CD4-positive, alpha-beta memory T cell (primary cell): ENCODE measurements around the gene TPRN. TPM values are rescaled to one million over a fixed set of nuclear protein-coding genes. Genes with fewer than 3 reads are reported as not detected.

Experiments
- CTCF ChIA-PET: fragments of 350-600 bp; sonication (Branson Sonifier 250); formaldehyde crosslinking; loops from one replicate; lab custom pipeline; 2021; ENCODE audit warnings: inconsistent platforms; ENCODE audit not compliant: partially characterized antibody; lab: Charles Lee
- POLR2A ChIA-PET: fragments of 350-600 bp; sonication (Branson Sonifier 250); formaldehyde crosslinking; loops from one replicate; lab custom pipeline; 2021; ENCODE audit not compliant: partially characterized antibody; lab: Charles Lee
- DNase-seq, 5 donors: peaks; one replicate each; pipeline versions ENCODE4 v3.0.0 to v3.0.0-alpha.2; 2020 to 2022; ENCODE audit warnings: mixed read lengths in 1 of 5
- H3K27ac ChIP-seq: one replicate; pipeline ENCODE4 v1.7.0; 2013; ENCODE audit warnings: low read depth, low read length
- H3K27me3 ChIP-seq: 2 replicates; pipeline ENCODE4 v1.7.0; 2013; ENCODE audit warnings: mild to moderate bottlenecking, low read length, moderate library complexity; ENCODE audit not compliant: insufficient read depth
- H3K36me3 ChIP-seq: 2 replicates; pipeline ENCODE4 v1.7.0; 2013; ENCODE audit warnings: mild to moderate bottlenecking, low read length, moderate library complexity; ENCODE audit not compliant: insufficient read depth
- H3K4me1 ChIP-seq: 2 replicates; pipeline ENCODE4 v1.7.0; 2013; ENCODE audit warnings: mild to moderate bottlenecking, low read length, moderate library complexity; ENCODE audit not compliant: insufficient read depth
- H3K4me3 ChIP-seq, 2 donors: one replicate each; pipeline ENCODE4 v1.7.0; 2013; ENCODE audit warnings: low read length in 2 of 2, mild to moderate bottlenecking in 1 of 2
- H3K9me3 ChIP-seq, 2 donors: one replicate each; pipeline ENCODE4 v1.7.0; 2013; ENCODE audit warnings: low read length in 2 of 2, control low read depth in 1 of 2; ENCODE audit not compliant: control insufficient read depth in 1 of 2
- H3K27ac Mint-ChIP-seq, 7 donors: one replicate each; pipeline ENCODE4 v1.8.0; 2020 to 2021; ENCODE audit warnings: mixed read lengths in 7 of 7, mild to moderate bottlenecking in 6 of 7, inconsistent platforms in 3 of 7, moderate library complexity in 3 of 7
- H3K27me3 Mint-ChIP-seq, 2 donors: one replicate each; pipeline ENCODE4 v1.8.0; 2020 to 2021; ENCODE audit warnings: mixed read lengths in 2 of 2
- H3K36me3 Mint-ChIP-seq, 2 donors: one replicate each; pipeline ENCODE4 v1.8.0; 2020 to 2021; ENCODE audit warnings: mixed read lengths in 2 of 2, inconsistent platforms in 1 of 2, mild to moderate bottlenecking in 1 of 2
- H3K4me1 Mint-ChIP-seq, 4 donors: one replicate each; pipeline ENCODE4 v1.8.0; 2020 to 2021; ENCODE audit warnings: mixed read lengths in 4 of 4, mild to moderate bottlenecking in 1 of 4
- H3K4me3 Mint-ChIP-seq, 8 donors: one replicate each; pipeline ENCODE4 v1.8.0; 2020 to 2021; ENCODE audit warnings: mixed read lengths in 8 of 8, mild to moderate bottlenecking in 7 of 8, moderate library complexity in 6 of 8, inconsistent platforms in 3 of 8
- H3K9me3 Mint-ChIP-seq, 8 donors: one replicate each; pipeline ENCODE4 v1.8.0; 2020 to 2021; ENCODE audit warnings: mixed read lengths in 8 of 8, mild to moderate bottlenecking in 5 of 8, inconsistent platforms in 3 of 8, moderate library complexity in 1 of 8
- intact Hi-C: fragments of 100-400 bp; cut with micrococcal nuclease; formaldehyde crosslinking; loops from one replicate; pipeline ENCODE4 v1.15.1; 2023
- polyA plus RNA-seq, 2 donors: library from polyadenylated mRNA; unstranded; fragments of 300-500 nt; fragmentation: Illumina TruSeq; gene quantifications; one replicate each; pipeline ENCODE4 v1.2.3, GENCODE V29; 2021
- total RNA-seq, 2 experiments: library from RNA; stranded (reverse); gene quantifications; one replicate each; pipeline ENCODE4 v1.2.3, GENCODE V29; 2021

The TPRN gene
- total and polyA plus RNA-seq, 4 experiments from 2014 or later = 0.27 to 8.6 (median 4.5) TPM

- H3K36me3 Mint-ChIP-seq = peaks cover 11 to 30% of the 10 kb centered on the region in 2 donors
- H3K27me3 Mint-ChIP-seq = no peaks in the 10 kb centered on the region
- peaks cover 0 to 2% (median 0%) of the 10 kb centered on the region in 8 donors for H3K9me3 Mint-ChIP-seq
- DNase-seq = no peak
- H3K4me3 Mint-ChIP-seq = no peak overlapping the region
- Histone ChIP-seq H3K36me3 (peaks cover 39% of the 10 kb centered on the region), H3K4me3 (no peak overlapping the region), H3K27me3 (no peaks in the 10 kb centered on the region), H3K27ac (no peak overlapping the region), H3K9me3 (no peaks in the 10 kb centered on the region), H3K4me1 (peaks cover 23% of the 10 kb centered on the region)
- ChIA-PET CTCF (no interaction called here), POLR2A (no interaction called here)
- peaks cover 13 to 38% (median 17%) of the 10 kb centered on the region in 4 donors for H3K4me1 Mint-ChIP-seq
- no peak overlapping the region for H3K27ac Mint-ChIP-seq
- intact Hi-C loops = no loop called here
Measured at GRCh38 chr9:137182836-137183235, 17.7 kb downstream of the TPRN start.

GRCh38 chr9:137181680-137182079, 18.9 kb downstream of the TPRN start:
- peaks cover 39% of the 10 kb centered on the region for H3K36me3 ChIP-seq

GRCh38 chr9:137180491-137180890, 20.1 kb downstream of the TPRN start:
- ChIA-PET POLR2A (interaction anchor here (1.4 kb wide), 2 partner anchors 21 to 53 kb away, joined by 3 read pairs; no protein-coding TSS in a partner anchor), CTCF (no interaction called here)
- no peak overlapping the region for H3K4me3 Mint-ChIP-seq
- Histone ChIP-seq H3K27me3 (no peaks in the 10 kb centered on the region), H3K27ac (no peak overlapping the region), H3K4me3 (no peak overlapping the region), H3K36me3 (peaks cover 34% of the 10 kb centered on the region), H3K9me3 (no peaks in the 10 kb centered on the region), H3K4me1 (peaks cover under 1% of the 10 kb centered on the region)
- peaks cover 0 to 2% (median 0%) of the 10 kb centered on the region in 8 donors for H3K9me3 Mint-ChIP-seq
- intact Hi-C loops = no loop called here
- H3K27ac Mint-ChIP-seq = no peak overlapping the region
- no peaks in the 10 kb centered on the region for H3K27me3 Mint-ChIP-seq
- peaks cover 7 to 22% (median 8%) of the 10 kb centered on the region in 4 donors for H3K4me1 Mint-ChIP-seq
- peaks cover 15 to 33% of the 10 kb centered on the region in 2 donors for H3K36me3 Mint-ChIP-seq
- no peak for DNase-seq

More at GRCh38 chr9:137181680-137182079, 18.9 kb downstream of the TPRN start:
- Mint-ChIP-seq H3K4me1 (peaks cover 3 to 26% (median 9%) of the 10 kb centered on the region in 4 donors), H3K36me3 (peaks cover 15 to 31% of the 10 kb centered on the region in 2 donors), H3K27ac (no peak overlapping the region), H3K27me3 (no peaks in the 10 kb centered on the region), H3K9me3 (peaks cover 0 to 2% (median 0%) of the 10 kb centered on the region in 8 donors), H3K4me3 (no peak overlapping the region)
- peaks cover 11% of the 10 kb centered on the region for H3K4me1 ChIP-seq
- no peak overlapping the region for H3K4me3 ChIP-seq
- no peaks in the 10 kb centered on the region for H3K27me3 ChIP-seq
- ChIA-PET POLR2A (interaction anchor here (1.4 kb wide), 2 partner anchors 19 to 54 kb away, joined by 3 read pairs; no protein-coding TSS in a partner anchor), CTCF (interaction anchor here (1.1 kb wide), 1 partner anchor 63 kb away, joined by 3 read pairs; no protein-coding TSS in a partner anchor)
- DNase-seq = no peak
- no peaks in the 10 kb centered on the region for H3K9me3 ChIP-seq
- intact Hi-C loops = no loop called here
- H3K27ac ChIP-seq = no peak overlapping the region

- no peak overlapping the region for H3K27ac Mint-ChIP-seq
- CTCF ChIA-PET = no interaction called here
Measured at GRCh38 chr9:137179761-137180160, 20.8 kb downstream of the TPRN start.

DNA sequence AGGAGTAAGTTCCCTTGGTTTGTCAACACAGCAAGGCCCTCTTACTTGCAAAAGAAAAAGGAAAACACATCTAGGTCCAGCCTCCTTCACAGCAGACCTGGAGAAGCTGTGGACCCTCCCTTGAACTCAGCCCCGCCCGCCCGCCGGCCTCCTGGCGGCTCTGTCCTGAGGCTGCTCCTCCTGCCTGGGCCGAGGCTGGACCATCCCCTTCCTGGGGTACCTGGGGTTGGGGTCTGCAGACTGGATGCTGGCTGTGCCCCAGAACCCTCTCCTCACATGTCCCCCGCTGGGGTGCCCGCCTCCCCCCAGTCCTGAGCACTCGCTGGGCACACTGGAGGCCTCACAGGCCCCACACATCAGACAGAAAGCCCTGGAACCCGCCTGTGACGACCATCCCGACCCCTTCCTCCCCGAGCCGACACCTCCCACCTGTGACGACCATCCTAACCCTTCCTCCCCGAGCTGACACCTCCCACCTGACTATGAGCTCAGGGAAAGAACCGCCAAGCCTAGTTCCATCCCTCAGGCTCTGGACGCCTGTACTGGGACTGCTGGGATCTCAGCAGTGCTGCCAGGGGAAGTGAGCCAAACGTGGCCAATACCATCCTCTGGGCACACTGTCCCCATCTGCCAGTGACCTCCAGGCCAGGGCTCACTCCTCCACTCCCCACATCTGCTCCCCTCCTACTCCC, 21.5 kb downstream of the TPRN start:
- Histone ChIP-seq H3K9me3 (no peaks in the 10 kb centered on the region), H3K4me3 (no peak overlapping the region), H3K27me3 (no peaks in the 10 kb centered on the region), H3K27ac (no peak overlapping the region), H3K4me1 (no peaks in the 10 kb centered on the region), H3K36me3 (peaks cover 29% of the 10 kb centered on the region)
- DNase-seq = no peak
- ChIA-PET POLR2A (no interaction called here), CTCF (no interaction called here)
- Mint-ChIP-seq H3K4me1 (peaks cover 3 to 12% (median 7%) of the 10 kb centered on the region in 4 donors), H3K4me3 (no peak overlapping the region), H3K27me3 (no peaks in the 10 kb centered on the region), H3K9me3 (no peaks in the 10 kb centered on the region), H3K27ac (no peak overlapping the region), H3K36me3 (peaks cover 10 to 29% of the 10 kb centered on the region in 2 donors)
- intact Hi-C loops = no loop called here

More at GRCh38 chr9:137179761-137180160, 20.8 kb downstream of the TPRN start:
- peaks cover 0 to 2% (median 0%) of the 10 kb centered on the region in 8 donors for H3K9me3 Mint-ChIP-seq
- Histone ChIP-seq H3K4me1 (no peaks in the 10 kb centered on the region), H3K4me3 (no peak overlapping the region), H3K9me3 (no peaks in the 10 kb centered on the region), H3K36me3 (peaks cover 31% of the 10 kb centered on the region), H3K27me3 (no peaks in the 10 kb centered on the region), H3K27ac (no peak overlapping the region)
- H3K27me3 Mint-ChIP-seq = no peaks in the 10 kb centered on the region
- no peak for DNase-seq
- POLR2A ChIA-PET = no interaction called here
- peaks cover 7 to 19% (median 8%) of the 10 kb centered on the region in 4 donors for H3K4me1 Mint-ChIP-seq
- H3K36me3 Mint-ChIP-seq = peaks cover 15 to 33% of the 10 kb centered on the region in 2 donors
- intact Hi-C loops = no loop called here
- H3K4me3 Mint-ChIP-seq = no peak overlapping the region

DNA sequence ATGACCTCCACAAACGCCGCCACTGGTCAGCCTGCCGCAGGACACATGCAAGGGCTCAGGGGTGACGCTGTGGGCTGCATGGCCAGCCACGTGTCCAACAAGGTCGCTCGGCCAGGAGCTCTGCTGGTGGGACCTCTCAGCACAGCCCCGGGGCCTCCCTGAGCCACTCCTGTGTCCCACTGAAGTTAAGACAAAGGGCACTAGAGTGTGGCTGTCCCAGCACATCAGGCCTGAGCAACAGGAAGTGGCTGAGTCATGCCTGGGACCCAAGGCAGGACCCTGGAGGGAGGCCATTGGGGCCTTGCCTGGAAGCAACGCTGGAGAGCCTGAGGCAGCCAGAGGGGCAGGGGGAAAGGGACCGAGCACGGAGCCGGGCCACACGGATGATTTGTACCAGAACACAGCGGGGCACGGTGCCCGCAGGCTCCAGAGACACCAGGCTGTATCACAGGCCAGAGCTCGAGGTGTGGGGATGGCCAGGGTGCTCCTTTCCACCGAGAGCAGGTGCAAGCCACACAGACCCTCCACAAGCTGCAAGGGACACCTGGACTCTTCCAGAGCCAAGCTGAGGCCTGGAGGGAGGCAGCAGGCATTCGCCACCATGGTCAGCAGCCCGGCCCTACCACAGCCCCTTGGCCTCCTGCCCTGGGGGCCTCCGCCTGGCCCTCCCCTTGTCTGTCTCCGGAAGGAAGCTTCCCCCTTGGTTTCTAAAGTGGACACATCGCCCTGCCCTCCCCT, 22.2 kb downstream of the TPRN start:
- ChIA-PET CTCF (no interaction called here), POLR2A (no interaction called here)
- Histone ChIP-seq H3K27ac (no peak overlapping the region), H3K9me3 (no peaks in the 10 kb centered on the region), H3K4me3 (no peak overlapping the region), H3K27me3 (no peaks in the 10 kb centered on the region), H3K36me3 (peaks cover 22% of the 10 kb centered on the region), H3K4me1 (no peaks in the 10 kb centered on the region)
- H3K4me3 Mint-ChIP-seq = no peak overlapping the region
- peaks cover 9 to 24% of the 10 kb centered on the region in 2 donors for H3K36me3 Mint-ChIP-seq
- no peak overlapping the region for H3K27ac Mint-ChIP-seq
- intact Hi-C loops = no loop called here
- no peak for DNase-seq
- no peaks in the 10 kb centered on the region for H3K9me3 Mint-ChIP-seq
- peaks cover 2 to 10% (median 7%) of the 10 kb centered on the region in 4 donors for H3K4me1 Mint-ChIP-seq
- no peaks in the 10 kb centered on the region for H3K27me3 Mint-ChIP-seq
